Thyroid gland (tissue), 4 donors: ENCODE measurements around the gene PRSS50.

Source experiments
- CTCF ChIP-seq, 6 experiments: fragments of 200-600 bp in 3 of 6; fragments of 450-650 bp in 3 of 6; sonication (generic) in 3 of 6; IDR thresholded peaks; one replicate each; pipeline ENCODE4 v1.5.1; 2016 to 2019; ENCODE audit warnings: antibody characterized with exemption in 6 of 6, mild to moderate bottlenecking in 2 of 6, inconsistent platforms in 1 of 6, moderate library complexity in 1 of 6
- POLR2A ChIP-seq, 2 donors: fragments of 450-650 bp; IDR thresholded peaks; one replicate each; pipeline ENCODE4 v1.6.1; 2017; ENCODE audit warnings: antibody characterized with exemption in 2 of 2, mild to moderate bottlenecking in 2 of 2, moderate library complexity in 1 of 2

GRCh38 chr3:46755646-46756045 is 38.0 kb upstream of the PRSS50 start:
- TF ChIP-seq CTCF (IDR thresholded peaks at IDR 0.05) (no peak), POLR2A (IDR thresholded peaks at IDR 0.05) (no peak)
